ENCODE measurements around the gene SYTL3.

GRCh38 chr6:158782432-158783166 lies 132.7 kb downstream of the SYTL3 start:
- no peak for TF ChIP-seq CTCF (IDR thresholded peaks at IDR 0.05)
- no peak for TF ChIP-seq POLR2A (IDR thresholded peaks at IDR 0.05)
